ENCODE data around the gene RDH11. TPM values are rescaled to one million over a fixed set of nuclear protein-coding genes. Genes with fewer than 3 reads are reported as not detected.

The RDH11 gene
- total RNA-seq, 1 donor from 2014 or later = 13.9 TPM

- H3K36me3 ChIP-seq = no peaks in the 10 kb centered on the region
Measured at GRCh38 chr14:67630938-67631337, 64.6 kb downstream of the RDH11 start.

DNA sequence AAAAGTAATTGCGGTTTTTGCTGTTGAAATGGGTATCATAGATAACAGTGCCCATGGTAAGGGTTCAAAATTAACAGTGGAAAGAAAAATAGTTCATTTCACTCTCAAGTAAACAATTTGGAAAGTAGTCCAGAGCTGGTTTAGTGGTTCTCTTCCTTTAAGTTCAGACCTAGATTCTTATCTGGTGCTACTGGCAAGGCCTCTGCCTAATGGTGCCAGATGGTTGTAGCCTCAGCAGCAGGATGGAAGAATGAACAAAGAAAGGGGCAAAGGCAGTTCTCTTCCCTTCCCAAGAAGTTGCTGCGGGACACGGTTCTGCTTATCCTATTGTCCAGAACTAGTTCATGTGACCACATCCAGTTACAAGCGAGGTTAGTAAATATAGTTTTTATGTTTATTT is 65.4 kb downstream of the RDH11 start:
- intact Hi-C loops (cut with micrococcal nuclease) = no loop called here
- TF ChIP-seq, protein P1, sequence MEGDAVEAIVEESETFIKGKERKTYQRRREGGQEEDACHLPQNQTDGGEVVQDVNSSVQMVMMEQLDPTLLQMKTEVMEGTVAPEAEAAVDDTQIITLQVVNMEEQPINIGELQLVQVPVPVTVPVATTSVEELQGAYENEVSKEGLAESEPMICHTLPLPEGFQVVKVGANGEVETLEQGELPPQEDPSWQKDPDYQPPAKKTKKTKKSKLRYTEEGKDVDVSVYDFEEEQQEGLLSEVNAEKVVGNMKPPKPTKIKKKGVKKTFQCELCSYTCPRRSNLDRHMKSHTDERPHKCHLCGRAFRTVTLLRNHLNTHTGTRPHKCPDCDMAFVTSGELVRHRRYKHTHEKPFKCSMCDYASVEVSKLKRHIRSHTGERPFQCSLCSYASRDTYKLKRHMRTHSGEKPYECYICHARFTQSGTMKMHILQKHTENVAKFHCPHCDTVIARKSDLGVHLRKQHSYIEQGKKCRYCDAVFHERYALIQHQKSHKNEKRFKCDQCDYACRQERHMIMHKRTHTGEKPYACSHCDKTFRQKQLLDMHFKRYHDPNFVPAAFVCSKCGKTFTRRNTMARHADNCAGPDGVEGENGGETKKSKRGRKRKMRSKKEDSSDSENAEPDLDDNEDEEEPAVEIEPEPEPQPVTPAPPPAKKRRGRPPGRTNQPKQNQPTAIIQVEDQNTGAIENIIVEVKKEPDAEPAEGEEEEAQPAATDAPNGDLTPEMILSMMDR (IDR thresholded peaks at IDR 0.05; ENCODE audit: borderline replicate concordance) = no peak
- H3K27ac ChIP-seq (replicated peaks) = no peak overlapping the region
- DNase-seq = no peak
- no peaks in the 10 kb centered on the region for H3K9me3 ChIP-seq (replicated peaks)
- H3K4me1 ChIP-seq = no peaks in the 10 kb centered on the region
- H3K27me3 ChIP-seq (ENCODE audit: low read depth) = no peaks in the 10 kb centered on the region
- H3K4me3 ChIP-seq = no peak overlapping the region
- H3K36me3 ChIP-seq = no peaks in the 10 kb centered on the region

More at GRCh38 chr14:67630938-67631337, 64.6 kb downstream of the RDH11 start:
- DNase-seq = no peak
- Histone ChIP-seq H3K27me3 (ENCODE audit: low read depth) (no peaks in the 10 kb centered on the region), H3K4me3 (no peak overlapping the region), H3K9me3 (replicated peaks) (no peaks in the 10 kb centered on the region), H3K27ac (replicated peaks) (no peak overlapping the region), H3K4me1 (peaks cover 2% of the 10 kb centered on the region)
- TF ChIP-seq, protein P1 (IDR thresholded peaks at IDR 0.05; ENCODE audit: borderline replicate concordance) = no peak
- intact Hi-C loops (cut with micrococcal nuclease) = no loop called here

- TF ChIP-seq, protein P1 (IDR thresholded peaks at IDR 0.05; ENCODE audit: borderline replicate concordance) = no peak
- Histone ChIP-seq H3K36me3 (no peaks in the 10 kb centered on the region), H3K9me3 (replicated peaks) (no peaks in the 10 kb centered on the region), H3K27ac (replicated peaks) (no peak overlapping the region), H3K4me3 (no peak overlapping the region), H3K27me3 (ENCODE audit: low read depth) (no peaks in the 10 kb centered on the region), H3K4me1 (peaks cover 5% of the 10 kb centered on the region)
- no peak for DNase-seq
- intact Hi-C loops (cut with micrococcal nuclease) = no loop called here
Measured at GRCh38 chr14:67627519-67627918, 68.0 kb downstream of the RDH11 start.

Other genes with a start within 250 kb of the RDH11 start
- gene TMEM229B, start 207.0 kb downstream of the RDH11 start, total RNA-seq = 1.4 TPM
- 3.7 TPM for gene PLEKHH1, start 162.5 kb downstream of the RDH11 start, total RNA-seq
- 12.8 TPM for gene PIGH, start 95.5 kb downstream of the RDH11 start, total RNA-seq
- gene ARG2, start 75.8 kb downstream of the RDH11 start, total RNA-seq = 1.2 TPM
- gene VTI1B, start 21.1 kb downstream of the RDH11 start, total RNA-seq = 125 TPM
- gene RDH12, start 6.1 kb upstream of the RDH11 start, total RNA-seq = not detected
- gene ZFYVE26, start 120.8 kb upstream of the RDH11 start, total RNA-seq = 13.3 TPM
- gene RAD51B, start 124.0 kb upstream of the RDH11 start, total RNA-seq = 2.4 TPM